Globus pallidus (tissue), 1 donor: ENCODE measurements around the gene RETREG2.
"Not testable (repeated sequence)": the region's sequence is repeated elsewhere in the genome, so short reads cannot be mapped to it uniquely, and the experiment has no call there.

Experiments used
- DNase-seq: peaks from one replicate; pipeline ENCODE4 v3.0.0-alpha.2; 2015; ENCODE audit warnings: low spot score

The RETREG2 gene

DNA sequence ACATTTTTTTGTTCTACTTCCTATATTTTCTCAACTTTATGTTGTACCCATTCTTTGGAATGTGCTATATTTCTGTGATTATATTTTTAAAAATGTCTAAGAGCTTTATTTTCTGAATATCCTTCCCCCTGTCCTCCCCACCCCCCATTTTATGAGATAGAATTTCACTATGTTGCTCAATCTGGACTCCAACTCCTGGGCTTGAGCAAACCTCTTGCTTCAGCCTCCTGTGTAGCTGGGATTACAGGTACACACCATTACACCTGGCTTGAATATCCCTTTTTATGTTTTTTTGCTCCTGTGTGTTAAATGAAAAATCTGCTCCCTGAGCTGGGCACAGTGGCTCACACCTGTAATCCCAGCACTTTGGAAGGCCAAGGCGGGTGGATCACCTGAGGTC lies 19.3 kb downstream of the RETREG2 start:
- DNase-seq: no peak

DNA sequence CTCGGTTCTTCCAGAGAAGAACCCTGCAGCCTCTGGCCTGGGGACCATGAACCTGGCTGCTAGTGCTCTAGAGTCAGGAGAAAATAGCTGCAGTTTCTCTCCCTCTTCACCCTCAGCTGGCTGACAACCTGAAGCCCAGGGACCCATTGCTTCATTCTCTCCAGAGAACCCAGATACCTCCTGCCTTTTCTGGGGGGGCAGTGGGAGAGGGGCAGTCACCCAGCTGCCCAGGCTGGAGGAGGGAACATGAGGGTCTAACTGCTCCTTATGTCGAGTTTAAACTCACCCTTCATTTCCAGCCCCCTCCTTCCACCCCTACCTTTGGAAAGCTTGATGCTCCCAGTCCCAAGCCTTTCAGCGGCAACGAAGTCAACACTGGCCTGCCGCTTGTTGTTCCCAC lies 20.9 kb downstream of the RETREG2 start:
- DNase-seq: no peak

GRCh38 chr2:219199470-219200211 lies 21.6 kb downstream of the RETREG2 start:
- no peak for DNase-seq

DNA sequence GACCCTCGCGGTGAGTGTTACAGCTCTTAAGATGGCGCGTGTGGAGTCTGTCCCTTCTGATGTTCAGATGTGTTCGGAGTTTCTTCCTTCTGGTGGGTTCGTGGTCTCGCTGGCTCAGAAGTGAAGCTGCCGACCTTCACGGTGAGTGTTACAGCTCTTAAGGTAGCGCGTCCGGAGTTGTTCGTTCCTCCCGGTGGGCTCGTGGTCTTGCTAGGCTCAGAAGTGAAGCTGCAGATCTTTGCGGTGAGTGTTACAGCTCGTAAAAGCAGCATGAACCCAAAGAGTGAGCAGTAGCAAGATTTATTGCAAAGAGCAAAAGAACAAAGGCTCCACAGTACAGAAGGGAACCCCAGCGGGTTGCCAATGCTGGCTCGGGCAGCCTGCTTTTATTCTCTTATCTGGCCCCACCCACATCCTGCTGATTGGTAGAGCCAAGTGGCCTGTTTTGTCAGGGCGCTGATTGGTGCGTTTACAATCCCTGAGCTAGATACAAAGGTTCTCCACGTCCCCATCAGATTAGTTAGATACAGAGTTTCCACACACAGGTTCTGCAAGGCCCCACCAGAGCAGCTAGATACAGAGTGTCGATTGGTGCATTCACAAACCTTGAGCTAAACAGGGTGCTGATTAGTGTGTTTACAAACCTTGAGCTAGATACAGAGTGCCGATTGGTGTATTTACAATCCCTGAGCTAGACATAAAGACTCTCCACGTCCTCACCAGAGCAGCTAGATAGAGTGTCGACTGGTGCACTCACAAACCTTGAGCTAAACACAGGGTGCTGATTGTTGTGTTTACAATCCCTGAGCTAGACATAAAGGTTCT lies 22.6 kb downstream of the RETREG2 start:
- DNase-seq: not testable (repeated sequence)

- not testable (repeated sequence) for DNase-seq
These were observed 23.3 kb downstream of the RETREG2 start for GRCh38 chr2:219201331-219201730.

- no peak for DNase-seq
These were observed 26.5 kb downstream of the RETREG2 start for GRCh38 chr2:219204425-219205164.

DNA sequence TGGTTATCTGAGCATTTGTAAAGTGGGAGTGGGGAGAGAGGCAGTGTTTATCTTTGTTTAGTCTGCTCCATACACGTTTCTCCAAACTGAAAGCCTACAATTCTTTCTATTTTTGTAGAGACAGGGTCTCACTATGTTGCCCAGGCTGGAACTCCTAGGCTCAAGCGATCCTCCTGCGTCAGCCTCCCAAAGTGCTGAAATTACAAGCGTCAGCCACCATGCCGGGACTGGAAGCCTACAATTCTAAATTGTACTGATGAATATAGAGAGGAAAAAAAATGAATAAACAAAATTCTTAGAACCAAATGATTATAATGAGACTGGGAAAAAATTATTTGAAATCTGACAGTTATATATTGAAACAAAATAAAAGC lies 27.1 kb downstream of the RETREG2 start:
- no peak for DNase-seq

DNA sequence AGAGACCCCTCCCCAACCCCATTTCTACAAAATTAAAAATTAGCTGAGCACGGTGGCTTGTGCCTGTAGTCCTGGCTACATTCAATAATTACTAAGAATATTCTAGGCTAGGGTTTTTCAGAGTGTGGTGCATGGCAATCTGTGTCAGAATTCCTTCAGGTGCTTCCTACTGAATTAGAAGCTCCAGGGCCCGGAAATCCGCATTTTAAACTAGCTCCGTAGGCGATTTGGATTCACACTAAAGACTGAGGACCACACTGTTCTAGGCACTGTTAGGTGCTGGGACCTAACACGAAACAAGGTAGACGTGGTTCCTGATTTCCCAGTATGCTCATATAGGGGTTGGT lies 27.9 kb downstream of the RETREG2 start:
- DNase-seq: no peak

GRCh38 chr2:219206328-219207133 lies 28.5 kb downstream of the RETREG2 start, which contains the start of gene ZFAND2B:
TSS of gene ZFAND2B (plus strand) at chr2:219206782. CDS start at chr2:219206988, 206 bp downstream.
- peak; percentile 95 for DNase-seq

GRCh38 chr2:219207134-219207883 lies 29.2 kb downstream of the RETREG2 start:
- DNase-seq: no peak

GRCh38 chr2:219207884-219208740 lies 30.0 kb downstream of the RETREG2 start:
- no peak for DNase-seq

DNA sequence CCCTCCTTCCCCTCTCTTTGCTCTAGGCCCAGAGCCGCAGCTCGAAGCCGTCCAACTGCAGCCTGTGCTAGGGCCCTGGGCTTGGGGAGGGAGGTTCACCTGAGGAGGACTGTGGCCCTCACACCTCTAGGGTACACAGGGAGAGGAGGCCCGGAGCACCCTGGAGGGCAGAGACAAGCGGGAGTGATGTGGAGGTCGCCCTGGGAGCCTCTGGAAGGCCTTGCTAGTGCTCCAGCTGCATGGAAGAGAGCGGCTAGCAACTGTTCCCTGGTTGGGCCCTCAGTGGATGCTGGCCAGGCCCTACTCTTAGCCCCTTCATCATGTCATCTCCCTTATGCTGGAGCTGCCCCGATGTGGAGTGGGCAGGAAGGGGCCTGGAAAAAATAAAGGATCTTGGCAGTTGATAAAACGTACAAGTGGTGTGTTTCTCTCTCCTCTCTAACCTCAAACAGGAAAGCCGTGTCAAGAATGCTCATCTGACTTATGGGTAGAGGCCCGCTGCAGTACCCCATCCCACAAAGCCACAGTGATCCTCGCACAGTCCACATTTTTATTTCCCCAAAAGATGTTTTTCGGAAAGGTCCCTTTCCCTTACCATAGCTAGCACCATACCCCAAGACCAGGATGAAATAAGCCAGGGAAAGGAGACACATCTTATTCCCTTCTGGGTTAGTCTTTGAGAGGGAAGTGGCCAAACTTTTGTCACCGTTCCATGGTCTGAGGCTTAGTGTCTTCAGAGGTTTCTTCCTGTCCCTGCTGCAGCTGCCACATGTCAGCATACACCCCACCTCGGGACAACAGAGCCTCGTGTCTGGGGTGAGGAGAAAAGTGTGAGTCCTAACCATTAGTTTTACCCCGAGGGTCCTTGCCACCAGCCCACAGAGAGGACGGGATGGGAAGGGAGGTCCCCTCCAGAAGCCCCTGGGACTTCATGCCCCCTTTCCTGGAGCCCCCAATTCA lies 31.4 kb downstream of the RETREG2 start:
- DNase-seq: no peak

DNA sequence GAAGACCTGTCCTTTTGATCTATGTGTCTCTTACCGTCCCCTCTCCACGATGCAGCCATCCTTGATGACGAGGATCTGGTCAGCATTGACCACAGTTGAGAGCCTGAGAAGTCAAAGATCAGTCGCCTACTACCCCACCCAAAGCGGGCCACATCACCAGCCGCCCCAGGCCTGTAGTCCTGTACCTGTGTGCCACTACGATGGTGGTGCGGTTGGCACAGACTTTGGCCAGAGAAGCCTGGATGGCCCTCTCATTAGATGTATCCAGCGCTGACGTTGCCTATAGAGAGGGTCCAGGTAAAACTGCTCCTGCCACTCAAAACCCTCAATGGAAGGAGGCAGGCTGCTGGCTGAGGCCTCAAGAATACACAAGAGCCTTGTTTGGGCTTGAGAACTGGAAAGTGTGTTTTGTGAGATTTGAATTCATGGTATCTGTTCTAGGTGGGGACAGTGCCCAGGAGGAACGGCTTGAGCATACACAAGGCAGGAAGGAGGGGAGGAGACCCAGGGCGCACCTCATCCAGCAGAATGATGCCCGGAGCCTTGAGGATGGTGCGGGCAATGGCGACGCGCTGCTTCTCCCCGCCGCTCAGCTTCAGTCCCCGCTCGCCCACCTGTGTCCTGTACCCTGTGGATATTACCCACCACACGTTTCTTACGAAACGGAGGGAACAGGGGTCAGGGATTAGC lies 32.3 kb downstream of the RETREG2 start:
- no peak for DNase-seq

DNA sequence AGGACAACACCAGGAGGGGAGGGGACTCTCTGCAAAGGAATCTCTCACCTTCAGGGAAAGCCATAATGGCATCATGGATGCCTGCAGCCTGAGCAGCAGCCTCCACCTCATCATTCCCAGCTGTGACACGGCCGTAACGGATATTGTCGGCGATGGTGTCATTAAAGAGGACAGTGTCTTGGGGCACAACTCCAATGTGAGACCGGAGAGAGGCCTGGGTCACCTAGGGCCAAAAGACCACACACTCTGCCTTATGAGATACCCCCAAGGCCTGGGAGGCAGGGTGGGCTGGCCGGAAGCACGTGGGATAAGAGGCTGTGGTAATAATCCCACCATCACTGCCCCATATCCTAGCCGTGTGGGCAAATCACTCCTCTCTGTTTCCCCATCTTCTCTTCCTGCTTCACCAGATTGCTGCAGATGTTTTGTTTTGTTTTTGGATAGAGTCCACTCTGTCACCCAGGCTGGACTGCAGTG lies 32.8 kb downstream of the RETREG2 start:
- no peak for DNase-seq

DNA sequence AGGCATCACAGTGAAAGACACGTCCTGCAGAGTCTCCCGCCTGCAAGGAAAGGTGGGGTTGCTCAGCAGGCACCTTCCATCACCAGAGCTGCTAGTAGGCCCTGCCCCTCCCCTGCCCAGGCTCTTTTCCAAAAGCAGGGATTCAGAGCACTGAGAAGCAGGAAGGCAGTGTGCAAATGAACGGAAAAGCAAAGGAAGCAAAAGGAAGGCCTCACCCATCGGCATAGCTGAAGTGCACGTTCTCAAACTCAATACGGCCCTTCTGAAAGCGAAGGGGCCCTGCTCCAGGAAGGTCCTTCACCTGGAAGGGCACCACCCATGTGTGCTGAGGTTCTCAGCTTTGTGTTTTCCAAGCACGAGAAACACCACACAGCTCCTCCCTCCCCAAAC lies 34.9 kb downstream of the RETREG2 start:
- no peak for DNase-seq

GRCh38 chr2:219213486-219214071 lies 35.5 kb downstream of the RETREG2 start:
- no peak for DNase-seq

GRCh38 chr2:219214141-219214540 lies 36.1 kb downstream of the RETREG2 start:
- no peak for DNase-seq

- no peak for DNase-seq
These were observed 36.7 kb downstream of the RETREG2 start for GRCh38 chr2:219214786-219215185.
